NCI-H446 (cell line): ENCODE measurements around the gene ATP6AP1.
A peak's percentile ranks its signal among the peaks of the same experiment; 100 is the strongest.
"Not testable (repeated sequence)": the region's sequence is repeated elsewhere in the genome, so short reads cannot be mapped to it uniquely, and the experiment has no call there.

Experiments
- DNase-seq, 2 experiments: peaks; one replicate each; lab custom pipeline; 2025; lab: John Stamatoyannopoulos, UW

The ATP6AP1 gene

GRCh38 chrX:154398668-154399526 is 29.6 kb upstream of the ATP6AP1 start:
- DNase-seq: peak in 1 of 2 experiments; percentile 74

- no peak for DNase-seq
Measured at GRCh38 chrX:154399527-154400368, 28.7 kb upstream of the ATP6AP1 start.

GRCh38 chrX:154400369-154400817 is 28.1 kb upstream of the ATP6AP1 start:
- DNase-seq: not testable (repeated sequence)

- no peak for DNase-seq
Measured at GRCh38 chrX:154401045-154401799, 27.3 kb upstream of the ATP6AP1 start.

- DNase-seq: no peak
Measured at GRCh38 chrX:154401918-154402621, 26.4 kb upstream of the ATP6AP1 start.

GRCh38 chrX:154402622-154403127 is 25.8 kb upstream of the ATP6AP1 start:
- no peak for DNase-seq

GRCh38 chrX:154403192-154403591 is 25.3 kb upstream of the ATP6AP1 start:
- DNase-seq: no peak

GRCh38 chrX:154403858-154404257 is 24.6 kb upstream of the ATP6AP1 start:
- no peak for DNase-seq

GRCh38 chrX:154404625-154405192 is 23.8 kb upstream of the ATP6AP1 start:
- no peak for DNase-seq

- DNase-seq: no peak
Measured at GRCh38 chrX:154408659-154409221, 19.7 kb upstream of the ATP6AP1 start.

- DNase-seq: no peak
Measured at GRCh38 chrX:154409222-154409871, 19.1 kb upstream of the ATP6AP1 start, which contains the start of gene DNASE1L1. DNASE1L1 (minus strand) TSS chrX:154409254; CDS start chrX:154405568, 3,686 bp downstream.

GRCh38 chrX:154411981-154412340 is 16.5 kb upstream of the ATP6AP1 start:
- peak; percentile 29 to 52 for DNase-seq

GRCh38 chrX:154412468-154412867 is 16.0 kb upstream of the ATP6AP1 start:
- no peak for DNase-seq

GRCh38 chrX:154413142-154413541 is 15.3 kb upstream of the ATP6AP1 start:
- DNase-seq: no peak

GRCh38 chrX:154417157-154417556 is 11.3 kb upstream of the ATP6AP1 start:
- DNase-seq: no peak

GRCh38 chrX:154419189-154419588 is 9.3 kb upstream of the ATP6AP1 start:
- no peak for DNase-seq

- no peak for DNase-seq
Measured at GRCh38 chrX:154419688-154420401, 8.6 kb upstream of the ATP6AP1 start.

- DNase-seq: no peak
Measured at GRCh38 chrX:154420402-154420756, 8.1 kb upstream of the ATP6AP1 start.
